Mononuclear cell (primary cell): ENCODE results near the gene COPZ1. TPM values are rescaled to one million over a fixed set of nuclear protein-coding genes. Genes with fewer than 3 reads are reported as not detected.
A peak's percentile ranks its signal among the peaks of the same experiment; 100 is the strongest.
"Not testable (repeated sequence)": the region's sequence is repeated elsewhere in the genome, so short reads cannot be mapped to it uniquely, and the experiment has no call there.

ENCODE experiments used
- H3K27me3 ChIP-seq: 2 replicates; pipeline ENCODE4 v1.6.0; 2011; ENCODE audit warnings: low read length, control low read depth; ENCODE audit not compliant: insufficient read depth
- H3K4me1 ChIP-seq: 2 replicates; pipeline ENCODE4 v1.5.1; 2011; ENCODE audit warnings: mild to moderate bottlenecking, low read length, control low read depth; ENCODE audit not compliant: insufficient read depth
- H3K4me3 ChIP-seq: 2 replicates; pipeline ENCODE4 v1.5.1; 2011; ENCODE audit warnings: mild to moderate bottlenecking, low read length, moderate library complexity
- H3K9me3 ChIP-seq: 2 replicates; pipeline ENCODE4 v1.5.1; 2011; ENCODE audit warnings: low read depth, mild to moderate bottlenecking, control low read depth, low read length
- total RNA-seq: library from RNA; depleted of rRNA; stranded (reverse); fragments of >200 nt; gene quantifications from one replicate; pipeline ENCODE4 v1.2.3, GENCODE V29; 2012

The COPZ1 gene, protein sequence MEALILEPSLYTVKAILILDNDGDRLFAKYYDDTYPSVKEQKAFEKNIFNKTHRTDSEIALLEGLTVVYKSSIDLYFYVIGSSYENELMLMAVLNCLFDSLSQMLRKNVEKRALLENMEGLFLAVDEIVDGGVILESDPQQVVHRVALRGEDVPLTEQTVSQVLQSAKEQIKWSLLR
- 34.1 TPM for total RNA-seq

GRCh38 chr12:54324617-54325441, at the start of gene COPZ1:
Gene COPZ1, plus strand, starts transcription at chr12:54325131. Its CDS starts 33 bp downstream, at chr12:54325164.
- Histone ChIP-seq H3K27me3 (no peaks in the 10 kb centered on the region), H3K9me3 (no peaks in the 10 kb centered on the region), H3K4me3 (peak within 1 kb of the TSS; percentile 96), H3K4me1 (peaks cover 59% of the 10 kb centered on the region)

DNA sequence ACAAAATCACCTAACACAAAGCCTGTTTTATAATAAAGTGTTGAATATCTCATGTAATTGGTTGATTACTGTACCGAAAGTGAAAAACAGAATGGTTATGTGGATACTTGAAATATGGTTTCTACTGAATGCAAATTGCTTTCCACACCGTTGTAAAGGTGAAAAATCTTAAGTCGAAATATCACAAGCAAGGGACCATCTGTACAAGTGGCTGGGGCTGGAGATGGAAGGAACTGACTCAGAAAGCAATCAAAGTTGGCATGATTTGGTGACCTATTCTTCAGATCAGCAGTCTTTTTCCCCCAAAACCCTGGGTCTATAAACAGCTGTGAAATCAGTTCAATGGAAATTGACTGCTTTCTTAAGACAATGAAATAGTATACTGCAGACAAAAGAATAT, 48.6 kb upstream of the COPZ1 start:
- Histone ChIP-seq H3K4me3 (no peak overlapping the region), H3K27me3 (no peaks in the 10 kb centered on the region), H3K9me3 (no peaks in the 10 kb centered on the region), H3K4me1 (peaks cover 30% of the 10 kb centered on the region)

DNA sequence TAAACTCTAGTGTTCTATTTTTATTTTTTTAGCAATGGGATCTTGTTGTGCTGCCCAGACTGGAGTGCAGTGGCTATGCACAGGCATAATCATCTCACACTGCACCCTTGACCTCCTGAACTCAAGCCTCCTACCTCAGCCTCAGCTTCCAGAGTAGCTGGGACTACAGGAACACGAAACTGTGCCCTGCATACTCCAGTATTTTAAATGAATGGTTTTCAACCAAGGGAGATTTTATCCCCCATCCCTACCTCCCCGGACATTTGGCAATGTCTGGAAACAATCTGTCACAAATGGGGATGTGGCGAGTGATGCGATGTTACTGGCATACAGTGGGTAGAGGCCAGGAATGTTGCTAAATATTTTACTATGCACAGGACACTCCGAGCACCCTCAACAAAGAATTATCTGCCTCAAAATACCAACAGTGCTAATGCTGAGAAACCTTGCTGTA, 47.1 kb upstream of the COPZ1 start:
- H3K4me1 ChIP-seq = peaks cover 45% of the 10 kb centered on the region

DNA sequence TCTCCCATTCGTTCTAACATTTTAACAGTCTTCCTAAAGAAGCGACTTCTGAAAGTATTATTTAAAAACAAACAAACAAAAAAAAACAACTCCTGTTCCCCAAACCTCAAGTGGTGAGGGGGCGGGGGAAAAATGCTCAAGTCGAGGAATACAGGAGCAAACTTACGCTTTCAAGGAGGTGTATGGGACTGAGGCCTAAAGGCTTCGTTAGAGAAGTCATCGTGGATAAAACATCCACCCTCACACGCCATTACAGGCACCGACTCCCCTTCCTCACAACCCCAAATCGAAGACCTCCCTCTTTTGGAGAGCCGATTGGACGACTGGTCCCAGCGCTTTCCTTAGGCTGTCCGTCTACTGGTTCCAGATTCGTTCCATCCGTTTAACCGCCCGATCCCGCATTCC, 45.7 kb upstream of the COPZ1 start:
- Histone ChIP-seq H3K27me3 (no peaks in the 10 kb centered on the region), H3K9me3 (no peaks in the 10 kb centered on the region), H3K4me3 (peak overlapping the region; percentile 75), H3K4me1 (peaks cover 58% of the 10 kb centered on the region)

More for the DNA sequence above, 47.1 kb upstream of the COPZ1 start:
- Histone ChIP-seq H3K9me3 (no peaks in the 10 kb centered on the region), H3K4me3 (no peak overlapping the region), H3K27me3 (no peaks in the 10 kb centered on the region)

GRCh38 chr12:54279632-54280467, 45.1 kb upstream of the COPZ1 start, which contains the start of gene CBX5:
Gene CBX5, minus strand, starts transcription at chr12:54280122. Its CDS starts 22,472 bp downstream, at chr12:54257650.
- Histone ChIP-seq H3K4me3 (peak within 1 kb of the TSS; percentile 75), H3K9me3 (no peaks in the 10 kb centered on the region), H3K27me3 (no peaks in the 10 kb centered on the region), H3K4me1 (peaks cover 64% of the 10 kb centered on the region)

- Histone ChIP-seq H3K27me3 (no peaks in the 10 kb centered on the region), H3K9me3 (no peaks in the 10 kb centered on the region), H3K4me1 (peaks cover 70% of the 10 kb centered on the region), H3K4me3 (peak within 1 kb of the TSS; percentile 75)
Observed at GRCh38 chr12:54280468-54281260, 44.3 kb upstream of the COPZ1 start, which contains the start of gene HNRNPA1. Gene HNRNPA1, plus strand, starts transcription at chr12:54280726. Its CDS starts 82 bp downstream, at chr12:54280808.

DNA sequence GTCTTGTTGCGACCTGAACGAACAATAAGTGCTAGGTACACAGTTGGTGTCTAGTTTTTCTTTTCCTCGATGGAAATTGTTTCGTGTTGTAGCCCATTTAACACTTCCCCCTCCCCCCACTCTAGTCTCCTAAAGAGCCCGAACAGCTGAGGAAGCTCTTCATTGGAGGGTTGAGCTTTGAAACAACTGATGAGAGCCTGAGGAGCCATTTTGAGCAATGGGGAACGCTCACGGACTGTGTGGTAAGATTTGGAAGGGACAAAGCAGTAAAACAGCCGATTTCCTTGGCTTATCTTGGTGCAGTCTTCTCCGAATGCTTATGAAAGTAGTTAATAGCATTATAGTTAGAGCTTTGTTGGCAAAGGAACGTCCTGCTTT, 43.7 kb upstream of the COPZ1 start:
- H3K4me1 ChIP-seq = peaks cover 76% of the 10 kb centered on the region
- peak overlapping the region; percentile 75 for H3K4me3 ChIP-seq

DNA sequence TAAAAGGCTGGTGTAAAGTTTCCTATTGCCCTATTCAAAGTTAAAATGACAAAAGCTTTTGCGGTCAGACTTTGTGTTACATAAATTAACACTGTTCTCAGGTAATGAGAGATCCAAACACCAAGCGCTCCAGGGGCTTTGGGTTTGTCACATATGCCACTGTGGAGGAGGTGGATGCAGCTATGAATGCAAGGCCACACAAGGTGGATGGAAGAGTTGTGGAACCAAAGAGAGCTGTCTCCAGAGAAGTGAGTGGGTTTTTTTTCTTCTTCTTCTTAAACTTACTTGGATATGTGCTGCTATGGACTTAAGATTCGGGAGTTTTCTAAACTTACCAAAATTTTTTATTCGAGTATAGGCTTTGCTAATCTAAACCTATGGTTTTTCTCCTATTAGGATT, 43.2 kb upstream of the COPZ1 start:
- H3K27me3 ChIP-seq, H3K9me3 ChIP-seq: not testable (repeated sequence)
- Histone ChIP-seq H3K4me1 (peaks cover 80% of the 10 kb centered on the region), H3K4me3 (peak overlapping the region; percentile 75)

More for the DNA sequence above, 43.7 kb upstream of the COPZ1 start:
- not testable (repeated sequence) for H3K27me3 ChIP-seq, H3K9me3 ChIP-seq

GRCh38 chr12:54282949-54283593, 41.9 kb upstream of the COPZ1 start:
- Histone ChIP-seq H3K4me1 (peaks cover 73% of the 10 kb centered on the region), H3K4me3 (peak overlapping the region; percentile 15), H3K9me3 (no peaks in the 10 kb centered on the region), H3K27me3 (no peaks in the 10 kb centered on the region)

DNA sequence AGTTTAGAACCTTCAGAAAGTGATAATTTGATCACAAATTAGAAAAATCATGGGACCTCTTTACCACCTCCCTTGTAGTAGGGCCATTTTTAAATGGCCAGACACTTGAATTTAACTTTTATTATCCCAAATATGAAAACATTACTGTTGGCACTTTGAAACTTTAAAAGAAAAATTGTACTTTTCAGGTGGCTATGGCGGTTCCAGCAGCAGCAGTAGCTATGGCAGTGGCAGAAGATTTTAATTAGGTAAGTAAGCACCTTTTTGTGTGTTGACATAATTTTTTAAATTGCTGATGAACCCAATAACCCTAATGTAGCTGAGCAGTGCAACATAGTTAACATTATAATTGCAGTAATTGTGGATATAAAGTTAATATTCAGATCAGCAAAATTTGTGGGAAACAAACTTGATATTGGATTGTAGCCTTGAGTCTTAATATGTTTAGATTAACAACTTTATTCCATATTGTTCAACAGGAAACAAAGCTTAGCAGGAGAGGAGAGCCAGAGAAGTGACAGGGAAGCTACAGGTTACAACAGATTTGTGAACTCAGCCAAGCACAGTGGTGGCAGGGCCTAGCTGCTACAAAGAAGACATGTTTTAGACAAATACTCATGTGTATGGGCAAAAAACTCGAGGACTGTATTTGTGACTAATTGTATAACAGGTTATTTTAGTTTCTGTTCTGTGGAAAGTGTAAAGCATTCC, 40.7 kb upstream of the COPZ1 start:
- not testable (repeated sequence) for H3K27me3 ChIP-seq, H3K4me3 ChIP-seq, H3K9me3 ChIP-seq
- peaks cover 73% of the 10 kb centered on the region for H3K4me1 ChIP-seq

DNA sequence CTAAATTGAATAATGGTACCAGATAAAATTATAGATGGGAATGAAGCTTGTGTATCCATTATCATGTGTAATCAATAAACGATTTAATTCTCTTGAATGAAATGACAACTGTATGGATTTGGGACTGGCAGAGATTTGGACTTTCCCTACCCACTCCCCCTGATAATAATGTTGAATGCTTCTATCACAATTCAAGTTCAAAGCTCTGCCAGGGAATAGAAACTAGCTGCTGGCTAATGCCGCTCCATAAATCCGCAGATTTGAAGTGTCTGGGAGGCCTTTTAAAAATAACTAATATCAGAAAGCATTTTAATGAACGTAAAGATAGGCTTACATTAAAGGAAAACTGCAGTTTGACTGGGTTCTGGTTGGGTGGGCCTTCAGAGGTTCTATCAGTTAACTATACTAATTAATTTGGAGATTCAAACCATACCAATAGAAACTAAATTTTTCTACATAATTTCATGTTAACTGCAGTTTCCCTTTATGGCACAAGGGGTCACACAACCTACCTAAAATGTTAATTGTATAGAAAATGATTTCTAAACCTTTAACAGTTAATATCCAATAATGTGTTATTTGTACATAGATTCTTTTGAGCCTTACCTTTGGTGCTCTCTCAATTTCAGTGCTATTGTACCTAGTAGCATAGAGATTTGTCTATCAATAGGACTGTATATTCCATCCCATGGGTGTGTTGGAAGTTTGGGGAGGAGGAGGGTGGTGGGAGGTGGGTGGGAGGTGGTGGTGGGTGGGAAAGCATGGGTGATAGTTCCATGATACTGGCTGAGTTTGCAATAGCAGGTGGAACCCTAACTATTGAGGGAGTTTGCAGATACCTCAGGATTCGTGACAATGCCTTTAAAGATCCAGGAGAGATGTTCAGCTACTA, 39.5 kb upstream of the COPZ1 start:
- H3K4me1 ChIP-seq = peaks cover 82% of the 10 kb centered on the region
- H3K4me3 ChIP-seq = no peak overlapping the region
- H3K27me3 ChIP-seq = no peaks in the 10 kb centered on the region
- H3K9me3 ChIP-seq = no peaks in the 10 kb centered on the region

DNA sequence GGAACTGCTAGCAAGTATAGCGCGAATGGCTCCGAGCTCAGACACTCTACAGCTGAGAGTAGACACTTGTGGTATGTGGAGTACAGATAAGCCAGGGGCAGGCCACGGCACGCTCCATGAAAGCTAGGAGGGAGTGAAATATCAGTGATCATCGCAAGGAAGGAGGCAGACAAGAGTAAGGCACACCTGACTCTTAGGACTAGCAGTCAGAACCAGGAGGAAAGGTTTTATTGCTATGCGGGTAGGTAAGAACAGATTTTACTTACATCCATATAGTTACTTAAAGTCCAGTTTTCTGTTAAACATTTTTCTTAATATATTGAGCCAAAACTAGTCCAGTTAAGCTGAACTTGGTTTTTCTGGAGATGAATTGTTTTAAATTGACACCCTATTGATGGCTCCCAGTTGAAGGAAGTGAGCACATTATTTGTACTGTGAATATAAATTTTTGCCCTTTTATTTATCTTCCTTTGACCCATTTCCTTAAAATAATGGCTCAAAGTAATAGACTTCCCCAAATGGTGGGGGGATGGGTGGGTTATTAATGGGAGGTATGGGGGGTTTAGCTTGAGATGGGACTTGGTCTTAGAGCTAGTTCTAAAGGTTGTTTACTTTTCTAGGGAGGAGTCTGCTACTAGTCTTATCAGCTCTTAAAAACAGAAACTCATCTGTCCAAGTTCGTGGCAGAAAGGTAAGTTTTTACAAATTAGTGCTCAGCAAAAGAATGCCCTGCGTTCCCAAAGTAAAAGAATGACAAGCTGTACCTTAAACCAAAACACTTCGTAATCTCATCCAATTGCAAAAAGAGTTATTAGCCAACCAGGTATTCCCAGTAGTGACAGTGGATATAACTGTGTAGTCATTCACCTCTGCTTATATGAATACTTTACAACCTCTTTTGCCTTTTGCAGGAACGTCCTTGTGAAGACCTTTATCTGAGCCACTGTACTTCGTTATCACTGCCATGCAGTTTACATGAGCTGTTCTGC, 38.6 kb upstream of the COPZ1 start:
- no peaks in the 10 kb centered on the region for H3K9me3 ChIP-seq
- H3K4me3 ChIP-seq = no peak overlapping the region
- peaks cover 90% of the 10 kb centered on the region for H3K4me1 ChIP-seq
- no peaks in the 10 kb centered on the region for H3K27me3 ChIP-seq
